ENCODE results near the gene RHCG.

RHCG gene

GRCh38 chr15:89435362-89435761, 61.0 kb downstream of the RHCG start:
- TF ChIP-seq GATA2 (IDR thresholded peaks at IDR 0.05; ENCODE audit: low read depth, low read length) (no peak), GATA3 (IDR thresholded peaks at IDR 0.05; ENCODE audit: low read depth, low read length) (no peak)

GRCh38 chr15:89433686-89434085, 62.7 kb downstream of the RHCG start:
- no peak for TF ChIP-seq GATA2 (IDR thresholded peaks at IDR 0.05; ENCODE audit: low read depth, low read length)
- TF ChIP-seq GATA3 (IDR thresholded peaks at IDR 0.05; ENCODE audit: low read depth, low read length): no peak

GRCh38 chr15:89430530-89431341, 65.6 kb downstream of the RHCG start:
- TF ChIP-seq GATA2 (IDR thresholded peaks at IDR 0.05; ENCODE audit: low read depth, low read length) (no peak), GATA3 (IDR thresholded peaks at IDR 0.05; ENCODE audit: low read depth, low read length) (no peak)

DNA sequence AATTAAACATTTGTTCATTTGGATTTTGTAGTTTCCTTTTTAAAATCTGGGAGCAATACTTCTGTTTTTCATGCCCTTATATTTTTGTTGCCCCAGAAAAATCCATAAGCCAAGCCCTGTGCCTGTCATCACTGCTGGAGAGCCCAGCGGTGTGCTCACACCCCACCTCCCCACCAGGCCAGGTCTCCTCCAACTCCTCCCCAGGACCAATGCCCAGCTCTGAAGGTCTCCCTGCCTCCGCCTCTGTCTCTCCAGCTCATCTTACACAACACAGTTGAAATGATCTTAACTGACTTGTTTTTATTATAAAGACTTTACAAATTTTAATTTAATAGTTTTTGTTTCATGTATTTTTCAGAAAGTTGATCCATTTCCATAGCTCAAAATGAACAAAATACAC, 66.4 kb downstream of the RHCG start:
- TF ChIP-seq GATA2 (IDR thresholded peaks at IDR 0.05; ENCODE audit: low read depth, low read length) (no peak), GATA3 (IDR thresholded peaks at IDR 0.05; ENCODE audit: low read depth, low read length) (no peak)

DNA sequence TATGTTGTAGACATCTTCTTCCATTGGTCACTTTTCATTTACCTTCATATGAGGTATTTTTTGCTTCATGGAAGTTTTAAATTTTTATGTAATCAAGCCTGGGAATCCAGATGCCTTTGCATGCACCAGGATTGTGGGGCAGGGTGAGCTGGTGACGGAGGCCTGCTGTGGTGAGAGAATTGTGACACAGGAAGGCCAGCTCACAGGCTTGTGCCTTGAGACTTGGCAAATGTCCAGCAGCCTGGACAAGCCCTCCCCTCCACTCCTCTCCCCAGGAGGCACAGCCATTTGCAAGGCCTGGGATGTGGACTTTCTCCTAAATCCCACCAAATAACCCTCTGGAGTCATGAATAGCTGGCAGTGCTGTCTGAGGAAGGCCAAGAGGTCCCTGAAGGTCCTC, 67.4 kb downstream of the RHCG start:
- no peak for TF ChIP-seq GATA3 (IDR thresholded peaks at IDR 0.05; ENCODE audit: low read depth, low read length)

DNA sequence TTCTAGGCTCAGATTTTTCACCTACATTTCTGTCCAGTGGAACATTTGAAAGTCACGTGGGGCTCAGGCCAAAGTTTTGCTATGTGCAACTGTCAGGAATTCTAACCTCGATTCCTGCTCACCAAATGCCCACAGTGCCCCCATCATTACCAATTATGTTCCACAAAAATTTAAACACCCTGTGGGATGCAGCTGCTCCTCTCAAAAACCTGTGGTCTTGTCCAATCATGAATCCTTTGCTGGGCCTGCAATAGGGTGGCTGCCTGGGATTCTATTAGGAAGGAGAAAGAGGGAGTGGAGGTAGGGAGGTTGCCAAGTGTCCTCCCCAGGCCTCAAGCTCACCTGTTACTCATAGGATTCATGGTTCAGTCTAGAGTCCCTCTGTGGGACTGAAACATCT, 68.1 kb downstream of the RHCG start:
- no peak for TF ChIP-seq GATA3 (IDR thresholded peaks at IDR 0.05; ENCODE audit: low read depth, low read length)
- TF ChIP-seq GATA2 (IDR thresholded peaks at IDR 0.05; ENCODE audit: low read depth, low read length): no peak

- TF ChIP-seq GATA3 (IDR thresholded peaks at IDR 0.05; ENCODE audit: low read depth, low read length) (no peak), GATA2 (IDR thresholded peaks at IDR 0.05; ENCODE audit: low read depth, low read length) (no peak)
These were observed 69.9 kb downstream of the RHCG start for GRCh38 chr15:89426500-89426899.

DNA sequence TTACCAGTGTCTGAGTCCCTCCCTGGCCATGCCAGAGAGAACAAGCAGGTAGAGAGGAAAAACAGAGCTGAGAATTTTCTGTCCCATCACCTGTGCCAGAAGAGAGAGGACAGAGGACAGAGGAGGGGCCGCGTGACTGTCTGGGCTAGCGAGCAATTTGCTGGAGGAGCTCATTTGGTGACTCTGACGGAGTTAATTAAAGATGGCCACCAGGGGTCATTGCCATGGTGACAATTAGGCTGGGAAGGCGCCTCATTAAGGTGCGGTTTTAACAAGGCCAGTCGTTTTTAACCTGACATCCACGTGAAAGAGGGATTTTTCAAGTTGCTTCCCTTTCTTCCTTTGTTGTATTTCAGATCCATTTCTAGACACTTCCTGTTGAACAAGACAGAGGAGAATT, 72.4 kb downstream of the RHCG start:
- no peak for TF ChIP-seq GATA3 (IDR thresholded peaks at IDR 0.05; ENCODE audit: low read depth, low read length)
- no peak for TF ChIP-seq GATA2 (IDR thresholded peaks at IDR 0.05; ENCODE audit: low read depth, low read length)
